ENCODE results near the gene PHKB.

- TF ChIP-seq PATZ1 (CRISPR knock-in tag; IDR thresholded peaks at IDR 0.05; ENCODE audit: borderline replicate concordance): no peak
- no peak for TF ChIP-seq TOX (CRISPR knock-in tag; IDR thresholded peaks at IDR 0.05; ENCODE audit: borderline replicate concordance)
- no peak for TF ChIP-seq CREB5 (CRISPR knock-in tag; IDR thresholded peaks at IDR 0.05; ENCODE audit: low read depth)
- TF ChIP-seq RARB (CRISPR knock-in tag; IDR thresholded peaks at IDR 0.05): no peak
- no peak for TF ChIP-seq SNAI2 (CRISPR knock-in tag; IDR thresholded peaks at IDR 0.05)
- no peak for TF ChIP-seq ARNTL (CRISPR knock-in tag; IDR thresholded peaks at IDR 0.05; ENCODE audit: borderline replicate concordance, low read depth)
- no peak for TF ChIP-seq ZC3H10 (CRISPR knock-in tag; IDR thresholded peaks at IDR 0.05)
- no peak for TF ChIP-seq OSR1 (CRISPR knock-in tag; IDR thresholded peaks at IDR 0.05)
- no peak for TF ChIP-seq ZFP3 (CRISPR knock-in tag; IDR thresholded peaks at IDR 0.05)
- TF ChIP-seq ZNF70 (CRISPR knock-in tag; IDR thresholded peaks at IDR 0.05): no peak
- TF ChIP-seq, protein P1, sequence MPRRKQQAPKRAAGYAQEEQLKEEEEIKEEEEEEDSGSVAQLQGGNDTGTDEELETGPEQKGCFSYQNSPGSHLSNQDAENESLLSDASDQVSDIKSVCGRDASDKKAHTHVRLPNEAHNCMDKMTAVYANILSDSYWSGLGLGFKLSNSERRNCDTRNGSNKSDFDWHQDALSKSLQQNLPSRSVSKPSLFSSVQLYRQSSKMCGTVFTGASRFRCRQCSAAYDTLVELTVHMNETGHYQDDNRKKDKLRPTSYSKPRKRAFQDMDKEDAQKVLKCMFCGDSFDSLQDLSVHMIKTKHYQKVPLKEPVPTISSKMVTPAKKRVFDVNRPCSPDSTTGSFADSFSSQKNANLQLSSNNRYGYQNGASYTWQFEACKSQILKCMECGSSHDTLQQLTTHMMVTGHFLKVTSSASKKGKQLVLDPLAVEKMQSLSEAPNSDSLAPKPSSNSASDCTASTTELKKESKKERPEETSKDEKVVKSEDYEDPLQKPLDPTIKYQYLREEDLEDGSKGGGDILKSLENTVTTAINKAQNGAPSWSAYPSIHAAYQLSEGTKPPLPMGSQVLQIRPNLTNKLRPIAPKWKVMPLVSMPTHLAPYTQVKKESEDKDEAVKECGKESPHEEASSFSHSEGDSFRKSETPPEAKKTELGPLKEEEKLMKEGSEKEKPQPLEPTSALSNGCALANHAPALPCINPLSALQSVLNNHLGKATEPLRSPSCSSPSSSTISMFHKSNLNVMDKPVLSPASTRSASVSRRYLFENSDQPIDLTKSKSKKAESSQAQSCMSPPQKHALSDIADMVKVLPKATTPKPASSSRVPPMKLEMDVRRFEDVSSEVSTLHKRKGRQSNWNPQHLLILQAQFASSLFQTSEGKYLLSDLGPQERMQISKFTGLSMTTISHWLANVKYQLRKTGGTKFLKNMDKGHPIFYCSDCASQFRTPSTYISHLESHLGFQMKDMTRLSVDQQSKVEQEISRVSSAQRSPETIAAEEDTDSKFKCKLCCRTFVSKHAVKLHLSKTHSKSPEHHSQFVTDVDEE (CRISPR knock-in tag; IDR thresholded peaks at IDR 0.05): no peak
- no peak for TF ChIP-seq TCF4 (CRISPR knock-in tag; IDR thresholded peaks at IDR 0.05; ENCODE audit: borderline replicate concordance)
- TF ChIP-seq ZNF565 (CRISPR knock-in tag; conservative IDR thresholded peaks at IDR 0.05; ENCODE audit: low read depth): no peak
These were observed 182.3 kb downstream of the PHKB start for GRCh38 chr16:47643323-47644000.

Data from SK-N-SH treated with all-trans-retinoic acid at 6 μM for 48 hours (cell line).